Thymus (tissue), 11 donors: ENCODE measurements around the gene STARD3. TPM values are rescaled to one million over a fixed set of nuclear protein-coding genes. Genes with fewer than 3 reads are reported as not detected.

ENCODE experiments used
- DNase-seq, 9 donors: peaks; one replicate each; pipeline ENCODE4 v3.0.0-alpha.2; 2013; ENCODE audit warnings: low spot score in 9 of 9, low read depth in 6 of 9, missing footprints in 1 of 9
- H3K27ac ChIP-seq, 2 donors: one replicate each; pipeline ENCODE4 v1.5.1; 2013; ENCODE audit warnings: control low read depth in 1 of 2, low read depth in 1 of 2, low read length in 1 of 2, mild to moderate bottlenecking in 1 of 2, moderate library complexity in 1 of 2
- H3K27me3 ChIP-seq, 2 donors: one replicate each; pipeline ENCODE4 v1.5.1; 2013; ENCODE audit warnings: low read length in 1 of 2; ENCODE audit not compliant: control insufficient read depth in 2 of 2, insufficient read depth in 1 of 2
- H3K36me3 ChIP-seq, 2 donors: one replicate each; pipeline ENCODE4 v1.5.1; 2013; ENCODE audit warnings: low read length in 1 of 2, mild to moderate bottlenecking in 1 of 2, moderate library complexity in 1 of 2; ENCODE audit not compliant: control insufficient read depth in 2 of 2, insufficient read depth in 2 of 2
- H3K4me1 ChIP-seq, 2 donors: one replicate each; pipeline ENCODE4 v1.5.1; 2013; ENCODE audit warnings: low read length in 2 of 2; ENCODE audit not compliant: control insufficient read depth in 2 of 2, insufficient read depth in 2 of 2
- H3K4me3 ChIP-seq, 2 donors: one replicate each; pipeline ENCODE4 v1.5.1; 2013; ENCODE audit warnings: low read length in 2 of 2, control low read depth in 1 of 2, mild to moderate bottlenecking in 1 of 2
- H3K9me3 ChIP-seq, 2 donors: one replicate each; pipeline ENCODE4 v1.5.1; 2013; ENCODE audit warnings: low read length in 1 of 2, mild to moderate bottlenecking in 1 of 2; ENCODE audit not compliant: control insufficient read depth in 2 of 2, insufficient read depth in 1 of 2
- whole genome bisulfite sequencing: extraction: QIAGEN DNeasy Blood & Tissue Kit; methylation state at CpG from one replicate; pipeline ENCODE4 v1.1.7; 2013; 5-methylcytosine and 5-hydroxymethylcytosine counted together
- polyA plus RNA-seq: library from polyadenylated mRNA; stranded (reverse); fragments of 200-250 nt; gene quantifications from one replicate; pipeline ENCODE4 v1.2.3, GENCODE V29; 2013
- total RNA-seq: library from RNA; stranded (reverse); fragments of 120-200 nt; gene quantifications from one replicate; pipeline ENCODE4 v1.2.4, GENCODE V29; 2013
- donor health status: healthy.

STARD3 gene
- total and polyA plus RNA-seq, 2 donors = 15.1 to 113 TPM

- H3K27ac ChIP-seq = no peak overlapping the region
- peak overlapping the region; percentile 18 to 31 for H3K4me3 ChIP-seq
- peaks cover 30 to 52% of the 10 kb centered on the region in 2 donors for H3K27me3 ChIP-seq
- DNase-seq = no peak
- no peaks in the 10 kb centered on the region for H3K36me3 ChIP-seq
- H3K9me3 ChIP-seq = no peaks in the 10 kb centered on the region
- WGBS = 4% methylated on average over 57 of the region's 57 CpGs
- peaks cover 0 to 5% of the 10 kb centered on the region in 2 donors for H3K4me1 ChIP-seq
Measured at GRCh38 chr17:39700148-39700987, 63.4 kb downstream of the STARD3 start.

DNA sequence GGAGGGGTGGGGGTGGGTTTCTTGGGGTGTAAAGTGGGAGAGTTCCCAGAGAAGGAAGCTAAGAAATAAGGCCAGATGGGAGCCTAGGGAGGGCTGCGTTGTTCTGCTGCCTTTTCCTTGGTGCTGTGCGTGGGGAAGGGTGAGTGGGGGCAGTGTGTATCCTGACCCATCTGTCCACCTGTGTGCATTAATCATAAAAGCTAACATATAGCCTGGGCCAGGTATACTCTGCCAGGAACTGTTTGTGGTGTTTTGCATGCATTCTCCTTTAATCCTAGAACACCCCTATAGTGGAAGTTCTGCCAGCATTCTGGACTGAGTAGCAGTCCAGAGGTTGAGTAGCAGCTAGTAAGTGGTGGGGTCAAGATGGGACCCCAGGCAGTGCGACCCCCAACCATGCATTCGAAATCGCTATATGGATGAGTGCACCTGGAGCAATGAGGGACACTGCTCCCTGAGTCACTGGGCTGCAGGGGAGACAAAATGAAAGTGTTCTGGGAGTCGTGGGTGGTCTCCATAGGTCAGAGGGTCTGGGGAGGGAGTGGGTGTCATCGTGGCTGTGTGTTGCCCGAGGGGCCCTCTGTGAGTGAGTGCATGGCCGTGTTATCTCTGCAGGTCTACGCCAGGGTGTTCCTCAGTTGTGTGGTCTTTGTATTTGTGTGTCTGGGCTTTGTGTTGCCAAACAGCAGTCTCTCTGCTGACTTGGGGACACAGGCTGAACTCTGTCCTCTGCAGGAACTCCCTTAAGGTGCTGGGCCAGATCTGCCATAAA is 64.3 kb downstream of the STARD3 start:
- WGBS = 70% methylated on average over 10 of the region's 10 CpGs
- Histone ChIP-seq H3K36me3 (no peaks in the 10 kb centered on the region), H3K9me3 (no peaks in the 10 kb centered on the region), H3K4me1 (peaks cover 0 to 5% of the 10 kb centered on the region in 2 donors), H3K27ac (no peak overlapping the region), H3K27me3 (peaks cover 30 to 52% of the 10 kb centered on the region in 2 donors), H3K4me3 (no peak overlapping the region)
- DNase-seq = no peak

- Histone ChIP-seq H3K27me3 (peaks cover 30 to 52% of the 10 kb centered on the region in 2 donors), H3K4me1 (peaks cover under 1 to 8% of the 10 kb centered on the region in 2 donors), H3K4me3 (no peak overlapping the region), H3K27ac (no peak overlapping the region), H3K9me3 (no peaks in the 10 kb centered on the region), H3K36me3 (no peaks in the 10 kb centered on the region)
- no peak for DNase-seq
- WGBS = 94% methylated on average over 4 of the region's 4 CpGs
Measured at GRCh38 chr17:39701784-39702422, 65.0 kb downstream of the STARD3 start.

GRCh38 chr17:39702901-39703893 is 66.3 kb downstream of the STARD3 start:
- Histone ChIP-seq H3K4me3 (no peak overlapping the region), H3K27ac (no peak overlapping the region), H3K9me3 (no peaks in the 10 kb centered on the region), H3K4me1 (peaks cover 6 to 15% of the 10 kb centered on the region in 2 donors), H3K27me3 (peaks cover 30 to 48% of the 10 kb centered on the region in 2 donors), H3K36me3 (no peaks in the 10 kb centered on the region)
- 93% methylated on average over 12 of the region's 12 CpGs for WGBS
- no peak for DNase-seq

DNA sequence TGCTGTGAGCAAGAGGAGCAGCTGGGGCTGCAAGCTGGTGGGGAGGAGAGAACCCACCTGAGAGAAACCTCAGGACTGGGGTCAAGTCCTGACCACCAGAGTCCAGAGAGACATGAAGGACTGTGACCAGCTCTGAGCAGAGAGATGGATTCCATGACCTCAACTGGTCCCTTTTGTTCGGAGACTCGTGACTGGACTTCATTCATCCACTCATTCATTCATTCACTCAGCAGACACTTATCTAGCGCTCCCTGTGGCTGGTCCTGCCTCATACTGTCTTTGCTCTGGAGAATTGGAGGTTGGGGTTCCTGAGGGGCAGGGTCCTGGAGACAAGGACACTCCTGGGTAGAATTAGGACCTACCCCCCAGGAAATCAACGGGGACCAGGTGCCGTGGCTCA is 67.0 kb downstream of the STARD3 start:
- WGBS = 95% methylated on average over 5 of the region's 5 CpGs
- H3K27ac ChIP-seq = no peak overlapping the region

DNA sequence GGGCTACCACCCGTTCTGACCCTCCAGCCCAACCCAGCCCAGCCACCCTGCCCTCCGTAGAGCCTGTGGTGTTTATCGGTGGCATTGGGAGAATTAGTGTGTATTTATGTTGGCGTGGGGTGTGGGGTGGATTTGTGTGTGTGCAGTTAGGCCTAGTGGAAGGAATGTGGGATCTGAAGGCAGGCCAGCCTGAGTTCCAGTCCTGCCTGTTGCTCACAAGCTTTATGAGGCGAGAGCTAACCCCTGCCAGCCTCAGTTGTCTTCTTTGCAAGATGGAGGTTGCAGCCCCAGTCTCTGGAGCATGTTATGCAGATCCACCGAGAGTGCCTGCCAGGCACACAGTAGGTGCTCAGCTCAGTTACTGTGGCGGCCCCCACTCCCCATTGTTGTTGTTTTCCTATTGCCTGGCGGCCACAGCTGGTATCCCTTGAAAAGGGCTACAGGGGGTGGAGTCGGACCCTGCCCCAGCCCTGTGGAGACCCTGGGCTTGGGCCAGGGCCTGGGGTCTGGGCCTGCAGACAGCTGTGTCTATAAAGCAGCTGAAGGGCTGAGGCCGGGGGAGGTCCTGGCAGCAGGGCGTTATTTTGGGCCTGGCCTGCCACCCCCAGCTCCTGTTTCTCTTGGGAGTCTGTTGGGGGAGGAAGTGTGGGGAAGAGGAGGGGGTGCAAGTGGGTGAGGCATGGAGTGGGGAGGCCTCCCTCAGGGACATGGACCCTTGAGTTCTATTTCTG is 68.0 kb downstream of the STARD3 start:
- DNase-seq = no peak
- Histone ChIP-seq H3K4me3 (no peak overlapping the region), H3K4me1 (peaks cover 6 to 18% of the 10 kb centered on the region in 2 donors), H3K36me3 (no peaks in the 10 kb centered on the region), H3K27ac (no peak overlapping the region), H3K9me3 (no peaks in the 10 kb centered on the region), H3K27me3 (peaks cover 16 to 31% of the 10 kb centered on the region in 2 donors)
- 95% methylated on average over 11 of the region's 11 CpGs for WGBS

More for the DNA sequence above, 67.0 kb downstream of the STARD3 start:
- Histone ChIP-seq H3K36me3 (no peaks in the 10 kb centered on the region), H3K27me3 (peaks cover 24 to 41% of the 10 kb centered on the region in 2 donors), H3K9me3 (no peaks in the 10 kb centered on the region), H3K4me1 (peaks cover 6 to 15% of the 10 kb centered on the region in 2 donors), H3K4me3 (no peak overlapping the region)
- DNase-seq = no peak

- Histone ChIP-seq H3K4me3 (no peak overlapping the region), H3K27ac (no peak overlapping the region), H3K4me1 (peaks cover 6 to 21% of the 10 kb centered on the region in 2 donors), H3K9me3 (no peaks in the 10 kb centered on the region), H3K27me3 (peaks cover 8 to 22% of the 10 kb centered on the region in 2 donors), H3K36me3 (no peaks in the 10 kb centered on the region)
- WGBS = 97% methylated on average over 12 of the region's 12 CpGs
- no peak for DNase-seq
Measured at GRCh38 chr17:39705786-39706348, 68.9 kb downstream of the STARD3 start.
